HG03558 (cell line): ENCODE results near the gene GTF2A1L.
"Not testable (repeated sequence)": the region's sequence is repeated elsewhere in the genome, so short reads cannot be mapped to it uniquely, and the experiment has no call there.

ENCODE experiments used
- ATAC-seq: cut with Tn5 transposase; IDR thresholded peaks from one replicate; pipeline ENCODE4 v1.9.1; 2021; ENCODE audit warnings: moderate number of reproducible peaks; ENCODE audit not compliant: unreplicated experiment; ENCODE audit errors: extremely low read depth

Gene GTF2A1L

GRCh38 chr2:48617618-48618017 lies at the start of gene GTF2A1L:
Gene GTF2A1L (plus strand): TSS chr2:48617856. CDS start chr2:48617875, 19 bp downstream.
- ATAC-seq = no peak

DNA sequence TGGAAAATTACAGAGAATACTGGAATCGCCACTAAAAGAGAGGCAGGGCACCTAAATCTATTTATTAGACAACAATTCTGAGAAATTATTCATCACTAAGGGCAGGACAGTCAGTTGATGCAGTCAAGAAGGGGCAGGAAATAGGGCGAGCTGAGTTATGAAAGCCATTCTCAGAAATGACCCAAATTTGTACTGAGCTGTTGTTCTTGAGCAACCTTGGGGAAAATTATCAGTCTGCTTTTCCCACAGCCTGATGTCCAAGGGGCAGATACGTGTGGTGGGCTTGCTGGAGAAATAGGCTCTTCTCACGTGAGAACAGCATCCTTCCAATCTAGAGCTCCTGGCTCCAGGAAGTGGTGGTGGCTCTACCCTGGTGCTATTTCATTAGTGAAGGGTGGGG lies 49.1 kb upstream of the GTF2A1L start:
- no peak for ATAC-seq

DNA sequence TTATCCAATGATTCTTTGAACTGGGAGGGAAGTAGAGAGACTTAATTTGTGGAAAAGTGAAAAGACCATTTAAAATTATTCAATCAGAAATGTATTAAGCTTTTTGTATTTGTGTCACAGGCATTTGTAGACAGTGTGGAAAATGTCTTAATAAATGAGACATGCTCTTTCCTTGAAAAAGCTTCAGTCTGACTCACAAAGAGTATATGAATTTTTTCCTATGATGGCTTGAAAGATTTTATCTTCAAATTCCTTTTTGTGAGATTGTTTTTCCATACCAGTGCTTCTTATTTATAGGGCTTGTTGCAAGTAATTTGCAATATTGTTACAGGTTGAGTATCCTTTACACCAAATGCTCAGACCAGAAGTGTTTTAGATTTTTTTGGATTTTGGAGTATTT lies 48.2 kb upstream of the GTF2A1L start:
- no peak for ATAC-seq

DNA sequence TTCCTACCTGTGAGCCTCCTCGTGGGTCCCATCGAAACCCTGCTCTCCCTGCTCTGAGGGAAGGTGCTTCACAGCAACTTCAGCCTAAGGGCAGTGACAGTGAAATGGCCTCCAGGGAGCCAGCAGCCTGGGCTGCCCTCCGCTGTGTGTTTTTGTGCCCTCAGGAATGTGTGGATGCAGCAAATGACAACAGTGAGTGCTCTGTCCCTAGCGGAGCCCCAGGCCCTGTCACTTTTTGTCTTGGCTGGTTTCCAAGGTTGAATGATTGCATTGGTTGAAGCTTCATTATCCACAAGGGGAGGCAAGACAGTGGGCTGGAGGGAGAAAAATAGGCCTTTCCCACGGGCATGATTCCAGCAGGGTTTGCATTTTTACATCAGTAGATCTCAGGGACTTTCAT lies 44.8 kb upstream of the GTF2A1L start:
- no peak for ATAC-seq

GRCh38 chr2:48574353-48575287 lies 43.0 kb upstream of the GTF2A1L start:
- no peak for ATAC-seq

DNA sequence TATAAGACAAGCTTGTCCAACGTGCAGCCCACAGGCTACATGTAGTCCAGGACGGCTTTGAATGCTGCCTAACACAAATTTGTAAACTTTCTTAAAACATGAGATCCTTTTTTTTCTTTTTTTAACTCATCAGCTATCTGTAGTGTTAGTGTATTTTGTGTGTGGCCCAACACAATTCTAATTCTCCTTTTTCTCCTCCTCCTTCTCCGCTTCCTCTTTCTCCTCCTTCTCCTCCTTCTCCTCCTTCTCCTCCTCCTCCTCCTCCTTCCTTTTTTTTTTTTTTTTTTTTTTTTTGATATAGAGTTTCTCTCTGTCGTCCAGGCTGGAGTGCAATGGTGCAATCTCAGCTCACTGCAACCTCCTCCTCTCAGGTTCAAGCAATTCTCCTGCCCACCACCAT lies 39.3 kb upstream of the GTF2A1L start:
- no peak for ATAC-seq

DNA sequence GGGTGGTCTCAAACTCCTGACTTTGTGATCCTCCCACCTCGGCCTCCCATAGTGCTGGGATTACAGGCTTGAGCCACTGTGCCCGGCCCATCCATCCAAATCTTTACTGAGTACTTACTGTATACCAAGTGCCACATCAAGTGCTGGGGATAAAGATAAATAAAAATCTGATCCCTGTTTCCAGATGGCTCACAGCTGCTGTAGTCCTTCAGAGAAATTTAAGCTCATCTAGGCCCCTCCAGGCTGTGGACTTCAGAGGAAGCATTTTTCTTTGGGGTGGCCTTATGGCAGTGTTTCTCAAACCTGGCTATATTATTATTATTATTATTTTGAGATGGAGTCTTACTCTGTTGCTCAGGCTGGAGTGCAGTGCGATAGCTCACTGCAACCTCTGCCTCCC lies 33.7 kb upstream of the GTF2A1L start:
- no peak for ATAC-seq

GRCh38 chr2:48584551-48584950 lies 33.1 kb upstream of the GTF2A1L start:
- ATAC-seq = no peak

DNA sequence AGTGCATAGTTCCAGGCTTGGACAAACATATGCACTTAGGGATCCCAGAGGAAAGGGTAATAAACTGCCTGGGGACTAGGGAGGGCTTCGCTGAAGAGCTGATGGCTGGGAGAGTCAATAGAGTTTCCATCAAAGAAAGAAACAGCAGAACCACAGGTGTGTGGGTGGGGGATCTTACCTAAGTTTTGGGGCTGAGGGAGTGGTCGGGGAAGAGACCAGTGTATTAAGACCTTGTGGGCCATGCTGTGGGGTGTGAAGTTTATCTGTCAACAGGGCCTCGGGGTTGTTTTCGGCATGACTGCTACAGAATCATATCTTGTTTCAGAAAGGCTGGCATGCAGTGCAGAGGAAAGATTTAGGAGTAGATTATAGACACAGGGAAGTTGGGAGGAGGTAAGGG lies 31.2 kb upstream of the GTF2A1L start:
- ATAC-seq = no peak

DNA sequence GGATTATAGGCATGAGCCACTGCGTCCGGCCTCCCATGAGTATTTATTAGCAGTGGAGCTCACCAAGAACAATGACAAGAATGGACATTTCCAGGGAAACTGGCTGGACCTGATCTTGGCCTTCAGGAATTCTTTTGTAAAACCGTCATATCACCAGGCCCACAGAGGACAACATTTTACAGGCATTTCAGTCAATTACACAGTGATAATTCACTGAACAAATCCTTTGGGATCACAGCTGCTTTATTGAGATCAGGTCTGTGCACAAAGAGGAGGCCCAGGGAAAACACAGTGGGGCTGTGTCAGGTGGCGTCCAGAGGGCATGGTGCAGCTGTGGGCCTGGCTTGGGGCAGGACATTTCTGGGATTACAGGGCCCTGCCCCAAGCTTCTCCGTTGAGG lies 30.1 kb upstream of the GTF2A1L start:
- no peak for ATAC-seq

DNA sequence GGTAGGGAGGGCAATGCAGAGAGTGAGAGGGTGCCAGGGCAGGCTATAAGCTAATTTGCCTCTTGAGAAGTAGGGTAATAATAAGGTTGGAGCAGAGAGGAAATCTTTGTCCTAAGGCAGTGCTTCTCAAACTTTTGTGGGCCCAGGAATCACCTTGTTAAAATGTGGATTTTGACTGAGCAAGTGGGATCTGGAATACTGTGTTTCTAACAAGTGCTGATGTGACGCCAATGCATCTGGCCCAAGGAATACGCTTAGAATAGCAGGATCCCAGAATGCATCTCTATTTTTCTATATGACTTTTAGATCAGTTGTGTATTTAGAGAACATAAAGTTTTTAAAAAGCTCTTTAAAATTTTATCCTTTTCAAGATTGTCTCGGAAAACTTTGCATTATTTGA lies 29.7 kb upstream of the GTF2A1L start:
- ATAC-seq = no peak

- no peak for ATAC-seq
Observed at GRCh38 chr2:48588745-48589144, 28.9 kb upstream of the GTF2A1L start.

DNA sequence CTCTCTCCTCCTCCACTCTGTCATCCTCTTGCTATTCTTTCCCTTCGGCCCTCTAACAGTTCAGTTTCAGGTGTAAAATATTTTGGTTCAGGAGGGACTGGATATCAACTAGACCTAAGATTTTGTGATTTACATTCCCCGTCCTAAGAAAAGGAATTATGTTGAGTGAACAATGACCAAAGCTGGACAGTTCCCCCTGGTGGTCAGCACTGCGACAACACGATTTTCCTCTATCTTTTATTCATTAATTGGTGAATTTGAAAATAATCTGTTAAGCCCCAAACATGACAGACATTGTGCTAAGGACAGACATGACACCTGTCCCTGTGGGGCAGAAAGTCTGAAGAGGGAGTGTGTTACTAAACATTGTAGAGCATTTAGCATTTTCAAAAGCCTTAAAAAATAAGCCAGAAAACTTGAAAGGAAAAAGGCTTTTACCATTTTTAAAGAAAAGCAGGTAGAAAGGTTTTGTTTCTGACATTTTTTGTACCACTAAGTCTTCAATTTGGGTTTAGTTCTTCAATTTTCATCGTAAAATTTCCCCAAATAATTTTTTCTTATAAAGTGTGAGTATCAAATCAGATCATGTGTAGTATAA lies 28.4 kb upstream of the GTF2A1L start:
- no peak for ATAC-seq

DNA sequence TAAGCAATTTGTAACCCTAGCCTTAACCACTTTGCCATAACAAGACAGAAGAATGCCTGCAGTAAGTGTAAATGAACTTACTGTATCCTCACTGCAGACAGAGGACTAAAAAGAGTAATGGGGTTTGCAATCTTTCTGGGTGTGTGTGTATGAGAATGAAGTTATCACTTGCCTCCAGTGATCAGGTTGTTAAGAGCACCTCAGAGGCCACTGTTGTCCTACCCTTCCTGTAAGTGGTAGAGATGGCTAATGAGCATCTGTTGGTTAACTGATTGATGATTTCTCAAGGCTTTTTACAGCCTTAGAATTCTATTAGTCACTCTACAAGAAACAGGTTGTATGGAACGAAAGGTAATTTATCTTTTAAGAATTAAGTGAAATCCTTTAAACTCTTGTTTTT lies 27.6 kb upstream of the GTF2A1L start:
- no peak for ATAC-seq

DNA sequence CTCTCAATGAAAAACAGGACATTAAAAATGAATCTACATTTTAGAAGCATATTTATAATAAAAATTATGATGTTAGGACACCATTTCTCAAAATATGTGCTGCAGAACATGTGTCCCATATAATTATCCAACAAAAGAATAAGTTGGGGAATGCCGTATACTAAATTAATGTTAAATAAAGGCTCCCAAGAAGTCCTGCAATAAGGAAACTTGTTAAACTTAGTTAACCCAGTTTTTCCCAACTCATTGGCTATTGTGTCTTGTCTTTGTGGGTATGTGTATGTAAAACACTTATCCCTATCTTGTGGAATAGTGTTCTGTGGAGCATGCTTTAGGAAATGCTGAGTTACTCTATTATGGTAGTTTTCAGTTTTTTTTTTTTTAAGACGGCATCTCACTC lies 25.6 kb upstream of the GTF2A1L start:
- no peak for ATAC-seq

- ATAC-seq = not testable (repeated sequence)
Observed at GRCh38 chr2:48596751-48597150, 20.9 kb upstream of the GTF2A1L start.

- ATAC-seq = no peak
Observed at GRCh38 chr2:48597492-48597891, 20.2 kb upstream of the GTF2A1L start.

GRCh38 chr2:48600204-48600813 lies 17.3 kb upstream of the GTF2A1L start:
- ATAC-seq = no peak

GRCh38 chr2:48600917-48601316 lies 16.7 kb upstream of the GTF2A1L start:
- no peak for ATAC-seq

DNA sequence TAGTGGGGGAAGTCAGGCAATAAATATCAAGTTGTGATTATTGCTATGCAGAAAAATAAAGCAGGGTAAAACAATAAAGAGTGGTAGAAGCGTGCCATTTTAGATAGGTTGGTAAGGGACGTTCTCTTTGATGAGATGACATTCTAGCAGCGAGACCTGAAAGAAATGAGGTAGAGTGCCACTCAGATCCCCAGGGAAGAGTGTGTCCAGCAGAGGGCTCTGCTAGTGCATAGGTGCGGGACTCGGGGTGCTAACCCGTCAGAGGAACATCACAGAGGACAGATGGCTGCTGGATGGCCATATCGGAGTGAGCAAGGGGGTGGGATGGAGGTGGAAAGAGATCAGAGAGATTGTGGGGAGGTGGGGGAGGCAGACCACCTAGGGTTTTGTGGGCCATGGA lies 16.3 kb upstream of the GTF2A1L start:
- no peak for ATAC-seq

- ATAC-seq = no peak
Observed at GRCh38 chr2:48605482-48606175, 12.0 kb upstream of the GTF2A1L start.
